ENCODE data around the gene ARL5C.
"Not testable (repeated sequence)": the region's sequence is repeated elsewhere in the genome, so short reads cannot be mapped to it uniquely, and the experiment has no call there.

ARL5C gene

DNA sequence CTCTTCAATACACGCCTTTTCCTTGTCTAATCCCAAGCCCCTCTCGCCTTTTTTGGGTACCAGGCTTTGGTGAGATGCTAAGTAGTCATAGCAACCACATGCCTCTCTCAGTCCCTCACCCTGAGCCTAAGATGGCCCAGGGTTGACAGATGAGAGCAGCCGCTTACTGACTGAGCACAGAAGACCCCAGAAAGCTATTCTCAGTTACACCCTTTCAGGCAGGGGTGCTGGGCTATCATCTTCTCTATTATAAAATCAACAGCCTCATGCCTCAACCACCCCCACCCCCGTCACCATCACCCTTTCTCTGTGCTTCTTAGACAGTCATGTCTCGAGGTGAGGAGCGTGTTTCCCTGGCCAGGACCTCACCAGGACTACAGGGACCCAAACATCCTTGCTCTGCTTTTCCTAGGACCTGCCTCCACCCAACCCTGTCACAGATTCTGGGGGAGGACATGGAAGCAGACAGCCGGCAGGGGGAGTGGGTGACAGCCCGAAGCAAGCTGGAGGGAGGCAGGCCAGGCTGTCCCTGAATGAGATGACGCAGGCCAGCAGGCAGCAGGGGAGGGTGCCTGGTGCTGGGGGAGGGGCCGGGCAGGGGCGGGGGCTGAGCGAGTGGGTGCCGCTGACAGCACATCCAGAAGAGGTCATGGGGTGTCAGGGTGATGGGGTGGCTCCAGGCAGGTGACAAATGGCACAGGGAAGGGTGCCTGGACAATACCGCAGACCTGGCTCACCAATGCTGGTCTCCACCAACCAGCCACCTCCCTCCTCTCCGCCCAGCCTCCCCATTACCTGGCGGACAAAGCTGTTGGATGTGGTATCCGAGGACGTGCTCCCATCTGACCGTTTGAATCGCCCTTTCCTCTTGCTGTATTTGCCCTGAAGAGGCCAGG is 28.4 kb upstream of the ARL5C start:
- DNase-seq: no peak

DNA sequence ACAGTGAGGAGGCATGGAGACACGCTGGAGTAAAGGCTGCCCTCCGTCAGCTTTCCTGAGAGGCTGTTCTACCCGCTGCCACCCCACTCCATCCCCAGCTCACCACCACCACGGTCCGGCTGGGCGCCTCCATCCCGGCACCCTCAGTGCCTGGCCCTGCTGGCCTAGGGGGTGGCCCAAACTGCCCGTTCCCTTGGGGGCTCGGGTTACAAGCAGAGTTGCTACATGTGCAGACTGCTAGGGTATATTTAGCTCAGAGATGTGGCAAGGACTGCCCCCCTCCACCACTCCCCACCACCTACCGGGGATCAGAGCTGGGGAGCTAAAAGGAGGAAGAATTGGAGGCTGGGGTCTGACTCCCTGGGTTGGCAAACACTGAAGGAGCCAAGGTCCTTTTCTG is 27.4 kb upstream of the ARL5C start:
- DNase-seq: no peak

DNA sequence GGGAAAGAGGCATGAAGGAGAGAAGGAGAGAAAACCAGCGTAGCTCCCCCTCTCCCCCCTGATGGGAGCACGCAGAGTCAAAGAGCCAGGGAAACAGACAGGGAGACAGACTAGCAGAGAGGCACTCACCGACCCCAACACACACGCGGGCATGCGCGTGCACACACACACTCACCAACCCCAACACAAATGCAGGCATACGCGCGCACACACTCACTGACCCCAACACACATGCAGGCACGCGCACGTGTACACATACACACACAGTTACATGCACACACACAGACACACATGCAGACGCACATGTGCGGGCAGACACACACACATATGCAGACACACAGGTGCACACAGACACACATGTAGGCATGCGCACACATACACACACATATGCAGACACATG is 26.9 kb upstream of the ARL5C start:
- no peak for DNase-seq

DNA sequence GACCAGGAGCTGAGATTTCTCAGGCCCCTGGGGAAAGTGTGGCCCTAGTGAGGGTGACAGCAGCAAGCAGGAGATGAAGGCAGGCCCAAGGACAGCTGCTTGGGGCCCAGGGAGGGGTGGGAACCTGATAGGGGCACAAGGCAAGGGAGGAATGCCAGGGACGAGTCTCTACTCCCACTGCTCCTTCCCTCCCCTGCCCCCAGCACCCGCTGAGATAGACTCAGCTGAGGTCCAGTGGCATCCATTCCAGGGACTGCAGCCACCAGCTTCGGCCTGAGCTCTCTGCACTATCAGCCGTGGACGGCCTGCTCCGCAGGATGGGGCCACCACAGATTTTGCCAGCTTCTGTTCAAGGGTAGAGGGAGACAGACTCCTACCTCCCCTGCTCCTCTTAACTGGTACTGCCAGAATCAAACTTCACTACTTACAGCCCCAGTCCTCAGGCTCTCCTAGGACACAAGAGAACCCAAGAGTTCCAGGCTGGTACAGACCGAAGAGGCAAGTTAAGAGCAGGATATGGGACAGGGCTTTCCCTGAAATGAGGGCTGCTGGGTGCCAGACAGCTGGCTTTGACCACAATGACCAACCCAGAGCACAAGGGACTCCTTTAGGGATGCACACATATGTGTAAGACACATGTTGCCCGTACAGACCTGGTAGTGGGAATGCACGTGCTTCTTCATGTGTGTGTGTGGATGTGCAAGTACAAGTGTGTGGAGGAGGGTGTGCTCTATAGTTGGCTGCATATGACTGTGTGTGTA is 26.0 kb upstream of the ARL5C start:
- no peak for DNase-seq

GRCh38 chr17:39187152-39187830 is 21.3 kb upstream of the ARL5C start:
- DNase-seq: no peak

- peak in 1 of 2 experiments; percentile 8 for DNase-seq
Measured at GRCh38 chr17:39186481-39187002, 20.6 kb upstream of the ARL5C start.

GRCh38 chr17:39183720-39184119 is 17.8 kb upstream of the ARL5C start:
- DNase-seq: no peak

DNA sequence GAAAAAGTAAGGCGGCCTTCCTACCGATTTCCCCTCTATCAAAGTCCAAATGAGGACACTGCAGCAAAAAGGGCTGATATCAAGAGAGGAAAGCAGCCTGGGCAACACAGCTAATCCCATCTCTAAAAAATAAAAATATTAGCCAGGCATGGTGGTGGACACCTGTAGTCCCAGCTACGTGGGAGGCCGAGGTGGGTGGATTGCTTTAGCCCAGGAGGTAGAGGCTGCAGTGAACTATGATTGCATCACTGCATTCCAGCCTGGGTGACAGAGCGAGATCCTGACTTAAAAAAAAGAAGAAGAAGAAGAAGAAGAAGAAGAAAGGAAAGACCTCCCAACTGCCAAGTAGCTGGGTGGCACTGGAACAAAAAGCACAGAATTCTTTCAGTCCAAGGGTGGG is 17.1 kb upstream of the ARL5C start:
- DNase-seq: no peak

DNA sequence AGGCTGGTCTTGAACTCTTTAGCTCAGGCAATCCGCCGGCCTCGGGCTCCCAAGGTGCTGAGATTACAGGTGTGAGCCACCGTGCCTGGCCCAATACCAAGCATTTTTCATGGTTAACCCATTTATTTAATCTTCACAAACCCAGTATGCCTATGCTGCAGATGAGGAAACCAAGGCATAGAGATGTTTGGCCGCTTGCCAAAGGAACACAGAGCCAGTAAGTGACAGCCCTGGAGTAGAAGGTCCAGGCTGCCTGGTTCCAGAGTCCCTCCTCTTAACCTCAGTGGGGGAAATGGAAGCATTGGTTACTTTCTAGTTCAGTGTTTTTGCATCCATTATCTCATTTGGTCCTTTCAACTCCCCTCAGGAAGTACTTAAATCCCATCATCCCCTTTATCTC is 15.3 kb upstream of the ARL5C start:
- no peak for DNase-seq

- DNase-seq: no peak
Measured at GRCh38 chr17:39178536-39178935, 12.6 kb upstream of the ARL5C start.

DNA sequence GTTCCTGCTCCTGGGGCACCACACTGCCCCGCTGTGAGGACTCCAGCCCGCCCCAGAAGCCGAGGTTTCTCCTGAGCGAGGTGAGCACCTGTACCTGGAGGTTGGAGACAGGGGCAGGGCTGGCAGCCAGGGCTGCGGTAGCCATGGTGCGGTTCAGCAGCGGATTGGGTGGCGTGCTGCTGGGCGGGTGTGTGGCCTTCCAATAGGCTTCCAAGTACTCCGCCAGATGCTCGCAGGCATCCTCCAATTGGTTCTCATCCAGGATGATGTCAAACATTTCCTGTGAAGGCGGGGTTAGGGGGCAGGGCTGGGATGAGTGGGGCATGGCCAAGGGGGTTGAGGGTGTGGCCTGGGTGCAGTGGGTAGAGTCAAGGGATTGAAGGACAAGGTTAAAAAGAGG is 11.3 kb upstream of the ARL5C start:
- no peak for DNase-seq

DNA sequence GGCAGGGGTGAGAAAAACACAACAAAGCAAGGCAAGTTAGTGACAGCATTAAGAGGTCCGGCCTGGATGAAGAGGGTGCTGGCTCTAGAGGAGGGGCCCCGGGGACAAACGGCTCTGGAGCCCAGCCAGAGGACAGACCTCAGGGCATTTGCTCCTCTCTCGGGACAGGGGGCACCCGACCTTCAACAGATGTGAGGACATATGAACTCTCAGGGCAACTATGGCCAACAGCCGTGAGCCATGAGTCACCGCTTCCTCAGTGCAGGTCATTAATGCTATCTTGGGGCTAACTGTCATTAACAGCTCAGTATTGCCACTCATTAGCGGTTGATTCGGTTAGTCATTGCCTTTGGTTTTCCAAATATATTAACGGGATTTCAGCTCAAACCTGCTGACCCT is 9.7 kb upstream of the ARL5C start:
- DNase-seq: no peak

DNA sequence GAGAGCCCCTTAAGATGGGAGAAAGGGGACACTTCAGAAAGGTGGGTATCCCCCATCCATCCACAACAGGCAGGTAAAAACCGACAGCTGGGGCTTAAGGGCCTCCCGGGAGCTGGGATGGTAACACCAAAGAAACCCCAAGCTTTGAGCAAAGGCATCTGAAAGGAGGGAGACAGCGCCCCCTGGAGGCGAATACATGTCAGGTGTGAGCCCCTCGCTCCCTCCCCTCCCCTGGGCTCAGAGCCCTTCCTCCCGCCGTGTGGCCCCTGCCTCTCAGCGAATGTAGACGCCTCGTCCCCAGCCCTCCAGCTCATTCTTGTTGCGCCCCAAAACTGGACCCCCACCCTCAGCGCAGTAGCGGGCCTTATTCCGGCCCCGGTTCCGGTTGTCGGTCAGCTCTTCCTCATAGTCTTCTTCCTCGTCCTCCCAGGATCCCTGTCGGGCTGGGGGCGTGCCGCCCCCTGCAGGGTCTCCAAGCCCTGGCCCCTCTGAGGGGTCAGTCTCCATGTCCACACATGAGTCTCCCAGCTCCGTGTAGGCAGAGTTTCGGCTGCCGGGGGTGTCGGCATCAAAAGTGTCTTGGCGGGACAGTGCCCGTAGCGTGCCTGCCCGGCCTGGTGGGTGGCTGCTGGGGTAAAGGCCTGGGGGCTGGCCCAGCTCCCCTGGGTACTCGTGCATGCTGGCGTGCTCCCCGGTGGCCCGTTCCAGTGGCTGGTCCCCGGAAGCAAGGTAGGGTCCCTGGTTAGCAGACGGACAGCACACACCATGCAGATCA is 9.1 kb upstream of the ARL5C start:
- DNase-seq: peak in 1 of 2 experiments; percentile 66

GRCh38 chr17:39173526-39174274 is 7.7 kb upstream of the ARL5C start:
- DNase-seq: no peak

- no peak for DNase-seq
Measured at GRCh38 chr17:39173080-39173479, 7.1 kb upstream of the ARL5C start.

GRCh38 chr17:39171933-39172332 is 6.0 kb upstream of the ARL5C start:
- no peak for DNase-seq

DNA sequence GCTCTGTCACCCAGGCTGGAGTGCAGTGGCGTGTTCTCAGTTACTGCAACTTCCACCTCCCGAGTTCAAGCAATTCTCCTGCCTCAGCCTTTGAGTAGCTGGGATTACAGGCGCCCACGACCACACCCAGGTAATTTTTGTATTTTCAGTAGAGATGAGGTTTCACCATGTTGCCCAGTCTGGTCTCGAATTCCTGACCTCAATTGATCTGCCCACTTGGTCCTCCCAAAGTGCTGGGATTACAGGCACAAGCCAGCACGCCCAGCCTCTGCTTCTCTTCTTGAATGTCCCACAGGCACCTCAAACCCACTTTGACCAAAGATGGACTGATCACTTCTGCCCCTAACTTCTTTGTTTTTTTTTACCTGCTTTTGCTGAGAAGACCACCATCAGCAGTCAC is 4.6 kb upstream of the ARL5C start:
- DNase-seq: no peak

DNA sequence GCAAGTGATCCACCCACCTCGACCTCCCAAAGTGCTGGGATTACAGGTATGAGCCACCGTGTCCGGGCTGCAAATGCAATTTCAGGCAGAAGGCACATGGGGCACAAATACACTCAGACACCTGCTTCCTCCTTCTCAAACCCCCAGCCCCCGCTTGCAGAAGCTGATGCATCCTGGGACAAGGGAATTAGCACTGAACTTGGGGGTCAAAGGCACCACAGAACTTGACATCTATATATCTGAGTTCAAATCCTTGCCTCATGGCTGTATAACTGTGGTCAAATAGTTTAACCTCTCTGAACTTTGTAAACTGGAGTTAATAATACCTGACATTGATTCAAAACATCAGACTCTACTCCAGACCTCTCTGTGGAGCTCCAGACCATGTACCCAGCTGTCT is 4.1 kb upstream of the ARL5C start:
- no peak for DNase-seq

DNA sequence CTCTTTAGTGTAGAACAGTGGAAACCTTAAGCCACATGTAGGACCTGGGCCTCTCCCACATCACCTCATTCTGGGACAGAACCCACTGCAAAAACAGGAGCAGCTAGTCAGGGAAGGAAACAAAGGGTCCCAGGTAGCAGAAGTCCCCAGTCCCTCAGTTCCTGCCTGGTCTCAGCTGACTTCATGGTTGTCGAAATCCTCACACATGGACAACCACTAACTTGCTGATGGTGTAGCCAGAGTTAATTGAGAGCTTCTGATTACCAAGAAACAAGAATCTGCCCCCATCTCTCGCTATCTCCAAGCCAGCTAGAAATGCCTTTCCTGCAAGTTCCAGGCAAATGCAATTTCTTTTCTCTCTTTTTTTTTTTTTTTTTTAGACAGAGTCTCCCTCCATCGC is 3.6 kb upstream of the ARL5C start:
- DNase-seq: no peak

DNA sequence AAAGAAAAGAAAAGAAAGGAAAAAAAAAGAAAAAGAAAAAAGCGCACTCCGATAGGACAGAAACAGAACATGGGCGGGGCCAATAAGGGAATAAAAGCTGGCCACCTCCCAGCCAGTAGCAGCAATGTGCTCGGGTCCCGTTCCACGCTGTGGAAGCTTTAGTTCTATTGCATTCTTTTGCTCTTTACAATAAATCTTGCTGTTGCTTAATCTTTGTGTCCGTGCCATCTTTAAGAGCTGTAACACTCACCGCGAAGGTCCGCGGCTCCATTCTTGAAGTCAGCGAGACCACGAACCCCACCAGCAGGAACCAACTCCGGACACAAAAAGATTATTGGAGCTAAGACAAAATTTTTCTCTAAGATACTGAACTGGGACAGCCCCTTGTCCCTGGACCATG is 3.1 kb upstream of the ARL5C start:
- DNase-seq: no peak

DNA sequence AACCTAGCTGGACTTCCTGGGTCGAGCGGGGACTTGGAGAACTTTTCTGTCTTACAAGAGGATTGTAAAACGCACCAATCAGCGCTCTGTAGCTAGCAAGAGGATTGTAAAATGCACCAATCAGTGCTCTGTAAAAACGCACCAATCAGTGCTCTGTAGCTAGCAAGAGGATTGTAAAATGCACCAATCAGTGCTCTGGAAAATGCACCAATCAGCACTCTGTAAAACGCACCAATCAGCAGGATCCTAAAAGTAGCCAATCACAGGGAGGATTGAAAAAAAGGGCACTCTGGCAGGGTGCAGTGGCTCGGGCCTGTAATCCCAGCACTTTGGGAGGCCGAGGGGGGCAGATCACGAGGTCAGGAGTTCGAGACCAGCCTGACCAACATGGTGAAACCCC is 2.5 kb upstream of the ARL5C start:
- DNase-seq: not testable (repeated sequence)

DNA sequence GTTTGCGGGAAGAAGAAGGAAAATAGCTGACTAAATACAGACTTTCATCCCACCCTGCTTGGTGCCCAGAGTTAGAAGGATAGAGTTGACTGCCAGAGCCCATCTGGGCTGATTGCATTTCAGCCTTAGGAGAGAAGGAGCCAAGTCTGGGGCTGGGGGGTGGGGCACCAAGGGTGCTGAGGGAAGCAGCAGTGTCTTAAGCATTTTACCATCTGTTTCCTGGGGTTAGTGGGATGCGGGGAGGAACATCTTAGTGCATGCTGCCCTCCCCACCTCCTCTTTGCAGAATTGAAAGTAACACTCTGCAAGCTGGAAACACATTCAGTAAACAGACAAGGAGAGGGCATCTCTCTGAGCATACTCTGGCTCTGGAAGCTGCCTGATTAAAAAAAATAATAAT is 1.5 kb upstream of the ARL5C start:
- peak in 1 of 2 experiments; percentile 57 for DNase-seq
